Measurements from ENCODE around the gene EXOC6.

- TF ChIP-seq CTCF (IDR thresholded peaks at IDR 0.05) (peak; percentile 47), EZH2phosphoT487 (IDR thresholded peaks at IDR 0.05) (peak; percentile 83), EZH2 (IDR thresholded peaks at IDR 0.05) (peak; percentile 81)
These were observed 220.3 kb downstream of the EXOC6 start for GRCh38 chr10:93068411-93069244.
